Epidermal melanocyte (primary cell): ENCODE measurements around the gene SLC25A46.
"Not testable (repeated sequence)": the region's sequence is repeated elsewhere in the genome, so short reads cannot be mapped to it uniquely, and the experiment has no call there.

Source experiments
- DNase-seq: peaks from one replicate; pipeline ENCODE4 v3.0.0; 2011; ENCODE audit warnings: low spot score; ENCODE audit not compliant: insufficient read length

Gene SLC25A46

GRCh38 chr5:110738812-110739651 lies at the start of gene SLC25A46:
TSS of gene SLC25A46 (plus strand) at chr5:110739007. CDS start at chr5:110739120, 113 bp downstream.
- peak; percentile 79 for DNase-seq

GRCh38 chr5:110690587-110690986 lies 48.2 kb upstream of the SLC25A46 start:
- DNase-seq: not testable (repeated sequence)

- not testable (repeated sequence) for DNase-seq
Observed at GRCh38 chr5:110692669-110693068, 46.1 kb upstream of the SLC25A46 start.

- no peak for DNase-seq
Observed at GRCh38 chr5:110702300-110702699, 36.5 kb upstream of the SLC25A46 start.

DNA sequence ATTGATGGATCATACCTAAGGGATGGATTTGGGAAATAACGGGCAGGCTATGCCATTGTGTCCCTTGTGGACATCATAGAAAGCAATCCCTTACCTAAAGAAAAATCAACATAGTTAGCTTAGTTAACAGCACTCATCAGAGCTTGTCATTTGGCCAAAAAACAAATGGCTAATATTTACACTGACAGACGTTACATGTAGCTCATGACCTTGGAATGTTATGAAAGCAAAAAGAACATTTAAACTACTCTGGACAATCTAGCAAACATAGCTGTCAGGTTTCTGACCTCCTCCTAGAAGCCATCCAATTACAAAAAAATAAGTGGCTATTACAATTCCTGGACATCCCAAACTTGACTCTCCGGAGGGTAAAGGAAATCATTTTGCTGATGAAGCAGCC lies 36.1 kb upstream of the SLC25A46 start:
- no peak for DNase-seq

DNA sequence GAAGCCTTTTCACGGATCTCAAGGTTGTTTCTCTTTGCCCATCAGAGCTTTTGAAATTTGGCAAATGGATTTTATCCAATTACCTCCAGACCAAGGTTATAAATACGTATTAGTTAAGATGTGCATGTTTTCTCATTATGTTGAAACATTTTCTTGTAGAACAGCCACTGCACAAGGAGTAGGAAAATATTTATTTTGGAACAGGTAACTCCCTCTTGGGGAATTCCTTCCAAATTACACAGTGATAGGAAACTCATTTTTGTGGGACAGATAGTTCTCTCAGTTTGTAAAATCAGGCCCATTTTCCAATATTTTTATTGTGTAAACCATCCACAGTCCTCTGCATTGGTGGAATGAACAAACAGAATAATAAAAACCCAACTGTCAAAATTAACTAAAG lies 35.3 kb upstream of the SLC25A46 start:
- no peak for DNase-seq

- DNase-seq: no peak
Observed at GRCh38 chr5:110705349-110705748, 33.5 kb upstream of the SLC25A46 start.

DNA sequence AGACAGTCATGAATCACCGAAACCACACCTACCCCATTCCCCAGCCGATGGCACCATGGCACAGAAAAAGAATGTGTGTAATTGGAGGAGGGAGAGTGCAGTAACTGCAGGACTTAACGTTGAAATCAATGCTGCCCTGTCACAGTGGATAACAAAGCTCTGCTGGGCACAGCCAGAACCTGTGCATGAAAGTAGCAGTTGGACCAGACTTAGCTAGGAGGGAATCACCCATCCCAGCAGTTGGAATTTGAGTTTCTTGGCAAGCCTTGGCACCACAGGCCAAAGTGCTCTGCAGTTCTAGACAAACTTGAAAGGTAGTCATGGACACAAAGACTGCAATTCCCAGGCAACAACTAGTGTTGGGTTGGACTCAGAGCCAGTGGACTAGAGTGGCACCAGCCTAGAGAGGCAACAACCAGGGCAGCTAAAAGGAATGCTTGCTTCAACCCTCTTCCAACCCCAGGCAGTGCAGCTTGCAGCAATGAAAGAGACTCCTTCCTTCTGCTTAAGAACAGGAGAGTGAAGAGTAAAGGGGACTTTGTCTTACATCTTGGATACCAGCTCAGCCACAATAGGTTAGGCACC lies 31.5 kb upstream of the SLC25A46 start:
- no peak for DNase-seq

DNA sequence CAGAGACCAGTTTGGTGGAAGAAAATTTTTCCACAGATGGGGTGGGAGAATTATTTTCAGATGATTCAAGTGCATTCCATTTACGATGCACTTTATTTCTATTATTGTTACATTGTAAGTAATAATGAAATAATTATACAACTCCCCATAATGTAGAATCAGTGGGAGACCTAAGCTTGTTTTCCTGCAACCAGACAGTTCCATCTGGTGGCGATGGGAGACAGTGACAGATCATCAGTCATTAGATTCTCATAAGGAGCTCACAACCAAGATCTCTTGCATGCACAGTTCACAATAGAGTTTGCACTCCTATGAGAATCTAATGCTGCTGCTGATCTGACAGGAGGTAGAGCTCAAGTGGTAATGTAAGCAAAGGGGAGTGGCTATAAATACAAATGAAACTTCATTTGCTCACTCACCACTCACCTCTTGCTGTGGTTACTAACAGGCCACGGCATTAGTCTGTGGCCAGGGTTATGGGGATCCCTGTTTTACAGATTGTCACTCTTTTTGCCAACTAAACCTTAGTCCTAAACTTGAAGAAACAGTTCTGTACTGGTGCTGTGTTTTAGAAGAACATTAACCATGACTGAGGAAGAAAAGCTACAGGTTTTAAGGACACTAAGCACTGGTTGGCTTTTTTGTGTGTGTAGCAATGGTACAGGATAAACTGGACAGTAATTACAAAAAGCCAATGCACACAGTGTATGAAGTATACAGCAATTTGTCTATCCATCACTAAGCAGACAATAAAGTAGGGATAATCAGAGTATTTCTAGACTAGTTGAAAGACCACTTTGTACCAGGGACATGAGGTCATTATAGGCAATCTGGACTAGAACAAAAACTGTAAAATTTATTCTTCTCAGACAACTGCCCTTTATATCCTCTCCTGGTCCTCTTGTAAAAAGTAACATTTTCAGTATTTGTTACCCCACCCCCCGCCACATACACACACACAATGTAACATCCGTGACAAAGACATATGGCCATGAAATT lies 22.3 kb upstream of the SLC25A46 start:
- DNase-seq: no peak

GRCh38 chr5:110718311-110718710 lies 20.5 kb upstream of the SLC25A46 start:
- DNase-seq: no peak

- DNase-seq: no peak
Observed at GRCh38 chr5:110726249-110727024, 12.4 kb upstream of the SLC25A46 start, which contains the start of gene TMEM232. TSS of gene TMEM232 (minus strand) at chr5:110726671. CDS start at chr5:110667352, 59,319 bp downstream.

- DNase-seq: no peak
Observed at GRCh38 chr5:110727025-110727314, 11.8 kb upstream of the SLC25A46 start.

DNA sequence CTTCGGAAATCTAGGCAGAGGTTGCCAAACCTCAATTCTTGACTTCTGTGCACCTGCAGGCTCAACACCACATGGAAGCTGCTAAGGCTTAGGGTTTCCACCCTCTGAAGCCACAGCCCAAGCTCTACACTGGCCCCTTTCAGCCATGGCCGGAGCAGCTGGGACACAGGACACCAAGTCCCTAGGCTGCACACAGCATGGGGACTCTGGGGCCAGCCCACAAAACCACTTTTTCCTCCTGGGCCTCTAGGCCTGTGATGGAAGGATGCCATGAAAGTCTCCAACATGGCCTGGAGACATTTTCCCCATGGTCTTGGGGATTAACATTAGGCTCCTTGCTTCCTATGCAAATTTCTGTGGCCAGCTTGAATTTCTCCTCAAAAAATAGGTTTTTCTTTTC lies 7.3 kb upstream of the SLC25A46 start:
- not testable (repeated sequence) for DNase-seq

DNA sequence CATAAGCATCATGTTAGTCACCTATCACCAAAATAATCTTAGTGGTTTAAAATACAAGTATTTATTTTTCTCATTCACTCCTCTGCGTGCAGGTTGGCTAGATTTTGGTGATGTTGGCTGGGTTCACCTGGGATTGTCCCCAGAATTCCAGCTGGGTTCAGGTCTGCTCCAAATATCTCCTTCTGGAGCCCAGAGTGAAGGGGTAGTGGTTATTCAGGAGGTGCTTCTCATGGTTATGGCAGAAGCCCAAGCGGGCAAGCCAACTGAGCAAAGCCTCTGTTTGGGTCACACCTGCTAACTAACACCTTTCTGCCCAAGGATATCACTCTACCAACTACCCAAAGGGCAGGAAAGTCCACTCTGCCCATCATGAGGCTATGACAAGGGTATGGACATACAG lies 4.7 kb upstream of the SLC25A46 start:
- no peak for DNase-seq

DNA sequence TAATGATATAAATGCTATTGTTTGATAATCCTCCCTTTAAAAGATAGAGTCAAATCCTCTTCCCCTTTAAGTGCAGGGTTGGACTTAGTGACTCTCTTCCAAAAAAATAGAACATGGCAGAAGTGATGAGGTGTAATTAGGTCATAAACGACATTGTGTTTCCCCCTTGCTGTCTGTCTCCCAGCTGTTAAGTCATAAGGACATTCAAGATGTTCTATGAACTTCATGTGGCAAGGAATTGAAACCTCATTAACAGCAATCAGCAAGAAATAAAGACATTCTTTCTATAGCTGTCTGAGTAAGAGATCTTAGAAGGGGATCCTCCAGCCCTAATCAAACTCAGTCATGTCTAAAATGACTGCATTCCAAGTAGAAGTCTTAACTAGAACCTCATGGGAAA lies 3.3 kb upstream of the SLC25A46 start:
- DNase-seq: no peak

GRCh38 chr5:110736753-110737152 lies 2.1 kb upstream of the SLC25A46 start:
- DNase-seq: no peak

GRCh38 chr5:110738503-110738811 lies 350 bp upstream of the SLC25A46 start:
- peak; percentile 52 for DNase-seq

GRCh38 chr5:110751902-110752762 lies 13.3 kb downstream of the SLC25A46 start:
- DNase-seq: no peak

DNA sequence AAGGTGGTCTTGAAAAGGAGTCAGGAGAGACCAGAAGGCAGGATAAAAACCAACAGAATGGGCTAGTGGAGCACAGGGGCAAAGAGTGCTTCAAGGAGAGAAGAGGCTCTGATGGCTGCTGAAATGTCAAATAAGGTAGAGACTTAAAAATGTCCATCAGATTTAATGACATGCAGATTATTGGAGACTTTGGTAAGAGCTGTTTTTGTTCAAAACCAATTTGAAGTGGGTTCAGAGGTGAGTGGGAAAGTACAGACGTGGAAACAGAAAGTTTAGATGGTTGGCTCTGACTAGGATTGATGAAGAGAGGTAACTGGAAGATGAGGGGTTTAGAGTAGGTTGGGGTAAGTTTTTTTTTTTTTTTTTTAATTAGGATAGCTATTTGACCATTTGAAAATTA lies 14.1 kb downstream of the SLC25A46 start:
- DNase-seq: no peak

GRCh38 chr5:110753600-110753999 lies 14.8 kb downstream of the SLC25A46 start:
- no peak for DNase-seq
